NCI-H69 (cell line): ENCODE measurements around the gene TRERF1.
A peak's percentile ranks its signal among the peaks of the same experiment; 100 is the strongest.

ENCODE experiments used
- DNase-seq: peaks from one replicate; lab custom pipeline; 2025; lab: John Stamatoyannopoulos, UW

Gene TRERF1

DNA sequence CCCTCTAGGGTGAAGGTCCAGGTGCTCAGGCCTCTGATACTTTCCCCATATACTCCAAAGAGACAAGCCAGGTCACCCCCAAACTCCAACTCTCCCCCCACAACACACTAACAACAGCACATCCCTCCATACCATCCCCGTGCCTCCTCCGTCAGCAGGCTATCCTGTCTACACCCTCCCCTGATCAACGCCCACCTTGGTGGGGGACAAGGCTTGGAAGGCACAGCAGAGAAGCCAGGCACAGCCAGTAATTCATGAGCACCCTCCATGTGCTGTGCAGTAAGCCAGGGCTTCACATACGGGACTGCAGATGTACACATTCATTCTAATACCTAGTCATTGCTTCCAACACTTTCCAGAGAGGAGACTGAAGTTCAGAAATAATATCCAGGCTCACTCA, 57.6 kb downstream of the TRERF1 start:
- DNase-seq: no peak

DNA sequence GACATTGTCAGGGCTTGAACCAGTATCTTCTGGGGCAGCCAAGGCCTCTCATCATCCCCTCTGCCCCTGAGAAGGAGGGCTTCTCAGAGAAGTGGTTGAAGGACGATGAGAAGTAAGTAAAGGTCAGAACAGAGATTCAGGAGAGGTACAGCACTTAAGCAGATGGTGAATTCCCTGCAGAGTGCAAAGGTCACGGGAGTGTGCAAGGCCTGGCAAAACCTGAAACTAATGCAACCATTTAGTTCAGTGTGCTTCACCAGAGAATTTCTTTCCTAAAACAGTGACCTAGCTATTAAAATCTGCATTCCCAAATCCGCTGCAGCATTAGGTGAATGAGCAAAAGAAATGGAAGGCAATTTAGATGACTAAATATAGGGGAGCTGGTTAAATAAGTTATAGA, 58.4 kb downstream of the TRERF1 start:
- DNase-seq: peak; percentile 51

DNA sequence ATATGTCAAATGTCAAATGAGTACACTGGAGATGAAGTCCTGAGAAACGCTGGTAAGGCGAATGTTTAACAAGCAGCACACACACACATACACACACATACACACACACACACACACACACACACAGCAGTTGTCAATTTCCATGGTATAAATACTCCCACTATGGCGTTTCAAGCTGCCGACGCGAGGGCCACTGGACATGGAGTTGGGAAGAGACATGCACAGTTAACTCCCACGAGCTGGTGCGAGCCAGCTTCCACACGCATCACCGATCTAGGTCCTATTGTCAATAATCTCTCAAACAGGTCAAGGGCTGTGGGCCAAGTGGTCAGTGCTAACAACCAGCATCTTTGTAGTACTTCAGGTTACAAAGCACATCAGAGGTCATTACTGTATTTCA, 58.9 kb downstream of the TRERF1 start:
- DNase-seq: no peak

DNA sequence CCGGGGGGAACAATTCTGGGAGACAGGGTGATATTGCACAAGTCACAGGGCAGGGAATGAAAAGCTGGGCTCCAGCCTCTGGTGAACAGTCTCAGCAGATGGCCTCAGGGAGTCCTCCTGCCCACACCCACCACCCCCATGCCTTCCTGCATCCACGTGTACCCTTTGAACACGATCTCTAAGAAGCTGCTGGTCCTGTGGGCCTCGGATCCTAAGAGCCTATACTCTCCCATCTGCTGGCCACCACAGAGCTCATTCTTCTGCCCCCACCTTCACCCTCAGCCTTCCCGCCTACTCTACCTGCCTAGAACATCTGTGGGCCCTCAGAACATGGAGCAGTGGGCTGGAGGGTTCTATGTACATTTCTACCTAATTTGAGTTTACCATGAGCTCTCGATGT, 60.3 kb downstream of the TRERF1 start:
- DNase-seq: no peak

DNA sequence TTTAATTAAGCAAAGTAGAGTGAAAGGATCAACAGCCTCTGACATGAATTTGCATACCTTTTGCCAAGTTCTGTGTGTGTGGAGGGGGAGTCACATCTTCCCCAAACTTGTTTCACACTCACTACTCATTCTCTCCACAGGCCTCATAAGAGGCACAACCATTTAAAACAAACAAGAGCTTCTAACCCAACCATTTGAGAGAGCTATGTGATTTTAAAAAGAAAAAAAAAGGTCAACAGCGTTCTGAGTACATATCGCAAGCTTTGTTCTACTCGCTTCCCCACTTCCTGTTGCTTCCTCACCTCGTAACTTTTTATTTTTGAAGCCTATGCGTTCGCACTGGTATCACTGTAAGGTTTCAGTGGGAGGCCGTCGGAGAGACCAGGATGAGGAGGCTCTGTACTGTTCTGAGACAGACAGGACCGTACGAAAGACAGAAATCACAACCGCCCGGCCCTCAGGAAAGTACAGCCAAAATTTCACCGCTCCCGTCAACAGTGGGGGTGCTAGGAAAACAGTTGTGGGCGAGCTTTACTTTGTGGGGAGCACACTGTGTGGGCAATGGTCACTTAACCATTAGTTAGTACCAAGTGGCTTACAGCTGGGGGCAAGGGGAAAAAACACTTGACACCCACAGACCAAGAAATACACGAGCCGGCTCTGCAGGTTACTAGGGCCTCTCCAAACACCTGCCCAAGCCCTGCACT, 61.3 kb downstream of the TRERF1 start:
- no peak for DNase-seq

DNA sequence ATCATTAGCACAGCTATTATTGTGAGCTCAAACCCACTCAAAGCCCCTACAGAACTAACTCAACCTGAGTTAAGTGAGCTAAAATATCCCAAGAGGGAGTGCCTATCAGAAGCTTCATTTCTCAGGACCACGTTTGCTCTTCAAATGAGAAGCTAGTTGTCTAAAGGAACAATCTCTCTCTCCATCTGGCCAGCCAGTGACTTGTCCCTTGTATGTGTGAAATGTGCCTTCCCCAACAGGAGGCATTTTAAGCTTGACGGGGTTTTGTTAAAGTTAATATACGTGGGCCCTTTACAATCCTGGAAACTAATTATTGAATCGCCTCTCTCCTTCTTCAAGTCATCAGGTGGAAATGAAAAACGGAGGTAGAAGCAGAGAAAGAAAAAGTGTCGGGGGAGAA, 62.0 kb downstream of the TRERF1 start:
- no peak for DNase-seq

DNA sequence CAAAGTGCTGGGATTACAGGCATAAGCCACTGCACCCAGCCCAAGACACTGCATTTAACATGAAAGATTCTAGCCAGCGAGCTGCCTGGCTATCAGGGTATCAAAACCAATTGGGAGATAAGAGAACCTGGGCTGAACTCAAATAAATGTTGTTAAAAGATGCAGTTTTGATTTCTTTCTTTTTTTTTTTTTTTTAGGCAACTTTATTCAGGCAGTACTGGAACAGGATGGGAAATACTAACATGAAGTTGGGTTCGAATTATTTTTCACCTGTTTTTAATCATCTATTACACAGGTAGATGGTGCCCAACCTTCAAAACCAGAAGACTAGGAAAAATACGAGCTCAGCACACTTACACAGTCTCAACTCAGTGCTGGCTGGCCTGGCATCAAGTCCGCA, 63.7 kb downstream of the TRERF1 start:
- DNase-seq: no peak

DNA sequence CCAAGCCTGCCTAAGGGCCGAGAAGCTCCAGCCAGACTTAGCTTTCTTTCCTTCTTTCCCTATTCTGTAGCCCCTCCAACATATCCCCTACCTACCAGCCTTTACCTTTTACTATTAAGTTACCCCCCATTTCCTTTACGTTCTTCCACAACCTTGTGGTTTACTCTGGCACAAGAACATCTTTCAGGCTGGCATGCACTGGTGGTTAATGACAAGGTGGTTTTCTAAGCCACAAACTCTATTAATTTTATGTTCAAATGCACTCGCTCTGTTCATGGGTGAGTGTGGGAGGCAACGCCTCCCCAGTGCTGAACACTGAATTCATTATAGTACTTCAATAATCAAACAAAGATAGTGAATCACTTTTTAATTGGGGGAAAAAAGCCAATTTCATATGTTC, 64.4 kb downstream of the TRERF1 start:
- DNase-seq: no peak

DNA sequence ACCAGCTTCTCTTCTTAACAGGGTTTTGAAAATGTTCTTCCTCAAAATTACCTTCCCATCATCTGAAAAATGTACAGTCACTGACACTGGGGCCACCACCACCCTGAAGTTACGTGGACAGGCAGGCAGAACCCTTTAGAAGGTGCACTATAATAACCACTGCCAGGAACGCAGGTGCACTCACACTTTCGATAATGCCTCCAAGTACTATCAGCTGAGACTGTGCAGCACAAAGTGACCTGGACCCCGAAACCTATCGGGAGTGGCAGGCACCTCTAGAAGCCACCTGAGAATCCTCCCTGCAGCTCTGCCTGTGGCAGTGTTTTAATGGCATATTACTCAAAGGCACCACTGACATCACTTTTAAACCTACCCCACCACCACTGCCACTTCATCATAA, 66.4 kb downstream of the TRERF1 start:
- DNase-seq: no peak

DNA sequence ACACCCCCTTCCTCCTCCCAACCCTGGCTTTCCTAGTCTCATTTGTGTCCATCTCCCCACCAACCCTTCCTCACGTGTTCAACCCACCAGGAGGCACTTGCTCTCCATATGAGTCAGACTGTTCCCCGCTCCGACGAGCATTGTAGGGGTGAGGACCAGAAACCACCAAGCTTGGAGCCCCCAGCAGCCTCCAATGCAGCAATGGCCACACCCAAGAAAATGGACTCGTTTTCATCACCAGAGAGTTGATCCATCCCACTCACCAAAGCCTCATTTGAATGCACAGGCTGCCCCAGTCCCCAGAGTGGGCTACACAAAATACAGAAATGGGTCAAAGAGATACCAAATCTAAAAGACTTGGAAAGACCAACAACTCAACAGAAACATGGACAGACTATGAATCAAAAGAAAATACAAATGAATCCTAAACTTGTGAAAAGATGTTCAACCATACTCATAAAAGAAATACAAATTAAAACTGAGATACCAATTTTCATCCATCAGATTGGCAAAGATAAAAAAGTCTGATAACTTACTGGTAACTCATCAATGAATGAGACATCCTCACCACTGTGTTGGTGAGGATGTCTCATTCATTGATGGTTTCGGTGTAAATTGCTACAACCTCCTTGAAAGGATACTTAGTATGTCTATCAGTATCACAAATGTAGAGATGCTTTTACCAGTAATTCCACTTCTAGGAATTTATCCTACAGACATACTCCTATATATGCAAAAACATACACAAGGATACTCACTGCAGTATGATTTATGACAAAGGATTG, 68.1 kb downstream of the TRERF1 start:
- DNase-seq: no peak

DNA sequence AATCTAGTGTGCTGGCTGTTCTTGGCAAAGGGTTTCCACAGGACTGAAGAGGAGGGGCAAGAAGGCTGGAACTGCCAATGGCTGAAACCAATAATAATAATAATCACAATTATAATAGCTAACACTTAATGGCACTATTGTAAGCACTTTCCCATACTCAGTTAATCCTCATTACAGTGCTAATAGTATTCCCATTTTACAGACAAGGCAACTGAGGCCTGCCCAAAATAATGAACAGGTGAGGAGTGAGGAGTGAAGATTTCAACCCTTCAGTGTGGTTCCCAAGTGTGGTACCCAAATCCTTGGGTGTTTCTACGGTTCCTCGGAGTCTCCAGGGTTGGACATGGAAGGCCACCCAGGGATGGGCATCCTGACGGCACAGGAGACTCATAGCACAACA, 69.9 kb downstream of the TRERF1 start:
- no peak for DNase-seq

DNA sequence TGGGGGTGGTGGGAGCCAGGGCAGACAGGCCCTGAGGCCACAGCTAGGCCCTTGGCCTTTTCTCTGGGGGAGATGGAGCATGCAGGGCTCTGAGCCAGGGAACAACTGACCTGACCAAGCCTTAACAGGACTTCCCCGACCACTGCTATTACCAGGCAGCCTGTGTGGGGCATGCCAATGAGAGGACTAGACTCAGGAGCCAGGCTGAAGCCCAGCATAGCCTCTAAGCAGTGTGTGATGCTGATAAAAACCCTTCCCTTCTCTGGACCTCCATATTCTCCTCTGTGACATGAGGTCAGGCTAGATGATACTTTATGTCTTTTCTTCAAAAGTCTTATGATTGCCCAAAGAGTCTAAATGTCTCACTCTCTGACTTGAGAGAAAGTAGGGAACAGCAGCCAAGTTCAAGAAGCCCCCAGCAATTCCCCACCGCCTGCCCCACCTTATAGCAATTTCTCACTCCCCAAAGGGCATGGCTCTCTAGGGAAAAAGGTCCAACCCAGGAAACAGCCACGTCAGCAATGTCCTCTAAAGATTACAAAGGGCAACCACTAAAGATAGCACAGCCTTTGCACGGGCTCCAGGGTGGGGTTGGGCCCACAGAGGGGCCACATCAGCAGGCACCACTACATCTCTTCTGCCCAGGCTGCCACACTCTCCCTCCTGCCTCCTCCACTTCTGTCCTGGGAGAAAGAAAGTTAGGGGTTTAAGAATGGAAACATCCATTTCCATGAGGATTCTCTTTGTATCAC, 71.3 kb downstream of the TRERF1 start:
- no peak for DNase-seq

DNA sequence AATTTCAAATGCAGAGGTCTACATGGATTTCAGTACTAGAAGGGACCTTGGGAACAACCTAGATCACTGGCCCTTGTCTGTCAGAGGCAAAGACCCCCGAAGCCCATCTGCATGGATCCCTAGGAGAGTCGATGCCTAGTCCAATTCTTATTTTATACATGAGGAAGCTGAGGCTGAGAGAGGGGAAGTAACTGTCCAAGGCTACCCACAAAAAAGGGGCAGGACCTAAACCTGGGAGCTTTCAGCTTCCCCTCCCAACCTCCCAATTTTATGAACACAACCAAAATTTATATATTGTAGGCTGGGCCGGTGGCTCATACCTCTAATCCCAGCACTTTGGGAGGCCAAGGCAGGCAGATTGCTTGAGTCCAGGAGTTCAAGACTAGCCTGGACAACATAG, 73.2 kb downstream of the TRERF1 start:
- no peak for DNase-seq

DNA sequence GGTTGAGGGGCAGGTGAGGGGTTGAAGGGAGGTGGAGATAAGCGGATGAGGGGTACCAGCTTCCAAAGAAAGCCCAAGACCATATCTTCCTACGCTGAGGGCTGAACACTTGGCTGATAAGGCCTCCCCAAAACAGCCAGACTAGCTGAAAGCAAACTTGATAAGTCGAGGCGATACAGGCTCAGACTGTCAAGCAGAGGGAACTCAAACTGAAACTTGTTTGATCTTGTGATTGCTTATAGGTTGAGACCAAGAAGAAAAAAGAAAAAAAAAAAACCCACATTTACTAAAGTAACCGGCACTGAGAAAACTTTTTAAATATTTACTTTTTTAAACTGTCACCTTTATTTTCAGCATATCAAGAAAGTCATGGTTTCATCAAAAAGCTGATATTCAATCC, 73.6 kb downstream of the TRERF1 start:
- no peak for DNase-seq

DNA sequence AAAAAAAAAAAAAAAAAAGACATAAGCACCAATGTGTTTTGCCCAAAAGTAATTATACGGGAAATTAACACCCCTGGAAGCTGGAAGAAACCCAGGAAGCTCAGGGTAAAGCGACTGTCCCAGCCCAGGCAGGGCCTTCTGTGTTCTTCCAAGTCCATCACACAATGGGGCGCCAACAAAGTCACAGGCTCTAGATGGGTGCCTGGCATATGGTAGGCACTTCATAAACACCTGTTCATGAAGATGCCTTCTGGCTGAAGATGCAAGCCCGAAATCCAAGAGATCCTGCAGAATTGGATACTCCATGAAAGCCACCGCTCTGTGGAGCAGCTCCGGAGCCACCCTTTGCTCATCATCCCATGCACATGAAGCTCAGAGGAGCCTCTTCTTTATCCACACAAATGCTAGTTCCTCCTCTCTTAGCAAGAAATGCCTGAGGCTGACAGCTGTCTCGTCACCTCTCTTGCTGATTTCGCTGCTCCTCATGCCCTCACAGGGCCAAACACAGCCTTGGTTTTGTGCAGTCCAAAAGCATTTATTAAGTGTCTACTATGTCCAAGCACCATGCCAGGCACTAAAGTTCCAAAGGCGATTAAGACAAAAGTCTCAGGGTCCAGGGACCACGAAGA, 76.6 kb downstream of the TRERF1 start:
- DNase-seq: no peak

DNA sequence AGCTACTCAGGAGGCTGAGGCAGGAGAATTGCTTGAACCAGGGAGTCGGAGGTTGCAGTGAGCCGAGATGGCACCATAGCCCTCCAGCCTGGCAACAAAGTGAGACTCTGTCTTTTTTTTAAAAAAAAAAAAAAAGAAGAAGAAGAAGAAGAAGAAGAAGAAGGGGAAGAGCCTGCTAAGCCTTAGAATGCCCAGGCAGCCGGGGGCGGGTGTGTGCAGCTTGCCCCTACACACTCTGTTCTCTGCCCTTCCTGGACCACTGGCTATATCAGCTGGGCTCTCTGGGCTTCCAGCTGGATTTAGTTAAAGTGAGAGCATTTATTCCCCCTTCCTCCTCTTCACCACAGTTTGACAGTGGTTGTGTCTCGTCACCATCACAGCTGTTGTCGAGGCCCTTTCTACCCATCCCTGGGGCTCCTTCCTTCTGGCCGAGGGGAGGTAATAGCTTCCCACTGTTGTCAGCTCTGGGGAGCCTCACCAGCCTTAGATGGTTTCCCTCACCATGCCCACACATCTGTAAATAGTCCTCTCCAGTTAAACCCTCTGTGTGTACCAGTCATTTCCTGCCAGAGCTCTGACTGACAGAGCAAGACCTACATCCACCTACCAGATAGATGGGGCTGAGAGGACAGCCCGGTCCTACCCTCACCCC, 77.6 kb downstream of the TRERF1 start:
- no peak for DNase-seq

DNA sequence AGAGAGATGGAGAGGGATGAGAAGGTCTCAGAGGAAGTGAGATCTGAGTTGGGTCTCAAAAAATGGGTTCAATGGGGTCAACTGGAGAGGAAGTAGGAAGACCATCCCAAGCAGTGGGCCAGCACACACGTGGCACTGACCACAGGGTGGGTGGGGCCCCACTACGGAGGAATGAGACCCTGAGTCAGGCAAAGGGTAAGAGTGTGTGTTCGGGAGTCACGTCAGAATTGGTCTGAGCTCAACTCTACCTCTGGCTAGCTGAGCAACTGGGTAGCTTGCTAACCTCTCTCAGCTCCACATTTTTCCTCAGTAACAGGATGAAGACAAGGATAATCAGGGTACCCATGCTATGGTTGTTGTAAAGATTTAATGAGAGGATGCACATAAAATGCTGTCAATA, 79.0 kb downstream of the TRERF1 start:
- no peak for DNase-seq

DNA sequence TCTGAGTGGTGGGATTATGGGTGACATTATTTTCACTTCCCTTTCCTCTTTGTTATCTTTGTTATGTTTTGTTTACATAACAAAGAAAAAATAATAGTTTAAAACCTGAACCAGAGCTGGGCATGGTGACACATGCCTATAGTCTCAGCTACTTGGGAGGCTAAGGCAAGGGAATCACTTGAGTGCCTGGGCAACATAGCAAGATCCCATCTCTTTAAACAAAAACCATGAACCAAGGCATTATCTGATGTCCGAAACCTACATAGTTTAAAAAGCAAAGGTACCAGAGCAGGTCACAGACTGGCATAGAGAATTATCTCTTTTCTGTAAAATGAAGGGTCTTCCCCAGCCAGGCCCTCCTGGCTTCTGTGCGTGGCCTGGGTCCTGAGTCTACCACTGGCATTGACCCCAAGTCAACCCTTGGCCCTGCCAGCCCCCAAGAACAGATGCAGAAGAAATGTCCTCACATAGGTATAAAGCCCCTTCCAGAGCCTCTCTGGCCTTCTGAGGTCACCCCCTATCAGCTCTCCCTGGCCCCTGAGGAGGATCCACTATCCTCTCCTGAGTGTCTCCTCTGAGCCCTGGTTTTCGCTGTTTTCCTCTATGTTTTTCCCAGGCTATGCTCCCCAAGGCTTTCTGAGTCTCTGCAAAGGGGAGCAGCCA, 81.3 kb downstream of the TRERF1 start:
- DNase-seq: no peak

DNA sequence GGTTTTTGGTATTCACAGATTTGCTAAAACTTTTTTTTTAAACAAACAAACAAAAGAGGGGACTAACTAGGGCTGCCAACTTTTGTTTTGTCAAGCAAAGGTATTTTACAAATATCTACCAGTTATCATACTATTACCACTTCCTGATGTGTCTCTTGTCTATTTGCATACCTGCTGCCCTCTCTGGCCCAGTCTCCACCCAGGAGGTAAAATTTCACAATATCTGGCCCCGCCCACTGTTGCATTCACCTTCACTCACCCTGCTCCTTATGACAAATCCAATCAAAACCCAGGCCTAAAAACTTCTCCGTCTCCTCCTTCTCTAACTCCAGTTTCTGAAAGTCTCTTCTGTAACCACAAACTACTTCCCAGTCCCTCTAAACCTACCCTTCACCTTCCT, 82.2 kb downstream of the TRERF1 start:
- DNase-seq: peak; percentile 20

DNA sequence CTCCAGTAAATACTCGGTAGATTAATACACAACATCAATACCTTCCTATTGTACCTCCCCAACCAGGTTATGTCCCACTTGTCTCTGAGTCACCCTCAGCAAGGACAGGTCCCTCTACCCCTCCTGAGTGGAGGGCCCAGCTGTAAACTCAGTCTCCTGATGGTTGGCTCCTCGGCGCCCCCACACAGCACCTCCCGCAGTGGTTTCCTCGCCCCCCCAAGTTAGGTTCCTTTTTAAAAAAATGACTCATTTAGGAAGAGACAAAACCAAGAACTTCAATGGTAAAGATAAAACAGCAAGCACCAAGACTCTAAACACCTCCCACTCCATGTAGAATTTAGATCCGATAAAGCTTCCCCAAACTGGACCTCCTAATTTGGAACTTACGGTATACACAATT, 83.5 kb downstream of the TRERF1 start:
- no peak for DNase-seq

DNA sequence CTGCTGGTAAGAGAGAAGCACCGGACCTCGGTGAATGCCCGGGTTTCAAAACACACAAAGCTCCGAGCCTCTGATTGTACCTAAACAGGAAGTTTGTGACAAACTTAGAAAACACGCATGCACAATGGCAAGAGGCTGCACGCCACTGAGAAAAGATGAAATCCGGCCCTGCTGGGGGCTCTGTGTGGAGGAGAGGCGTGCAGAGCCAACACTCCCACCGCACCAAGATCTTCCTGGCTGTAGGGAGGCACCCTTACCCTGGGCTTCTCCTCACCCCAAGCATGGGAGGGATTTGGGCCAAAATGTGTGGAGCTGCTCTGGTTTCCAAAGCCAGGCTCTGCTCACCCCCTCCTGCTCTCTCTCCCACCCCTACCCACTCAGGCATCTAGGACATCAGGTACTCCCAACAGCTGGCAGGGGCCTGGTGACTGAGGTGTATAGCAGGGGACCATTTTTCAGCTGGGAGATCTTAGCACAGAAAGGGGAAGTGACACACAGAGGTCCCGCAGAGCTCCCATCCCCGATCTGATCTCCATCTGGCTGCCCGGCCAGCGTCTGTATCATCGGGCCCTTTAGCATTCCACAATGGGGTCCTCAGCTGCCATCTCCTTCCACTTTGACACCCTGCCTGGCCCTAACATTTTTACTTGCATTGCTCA, 84.2 kb downstream of the TRERF1 start:
- no peak for DNase-seq
